GM18511 (cell line): ENCODE data around the gene KCNG2.

Experiments used
- ATAC-seq: cut with Tn5 transposase; IDR thresholded peaks from one replicate; pipeline ENCODE4 v1.9.1; 2021; ENCODE audit warnings: mild to moderate bottlenecking, moderate library complexity; ENCODE audit not compliant: unreplicated experiment

Gene KCNG2

GRCh38 chr18:79878741-79879378 lies 81.1 kb downstream of the KCNG2 start:
- no peak for ATAC-seq

DNA sequence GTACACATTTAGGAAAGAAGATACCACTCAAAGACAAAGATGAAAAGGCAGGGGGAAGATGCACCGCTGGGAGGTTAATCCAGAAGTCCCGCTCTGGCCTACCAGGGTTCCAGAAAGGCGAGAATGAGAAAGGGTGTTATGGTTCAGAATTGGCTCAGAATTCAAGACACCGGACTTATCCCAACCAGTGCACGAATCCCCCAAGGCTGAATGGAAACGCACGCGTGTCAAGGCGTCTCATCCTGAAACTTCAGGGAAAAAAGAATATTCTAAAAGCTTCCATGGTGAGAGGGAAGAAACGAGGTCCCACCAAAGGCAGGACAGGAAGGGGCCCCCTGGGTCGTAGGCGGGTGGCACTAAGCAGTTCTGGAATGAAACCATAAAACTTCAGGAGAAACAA lies 81.8 kb downstream of the KCNG2 start:
- ATAC-seq: no peak

DNA sequence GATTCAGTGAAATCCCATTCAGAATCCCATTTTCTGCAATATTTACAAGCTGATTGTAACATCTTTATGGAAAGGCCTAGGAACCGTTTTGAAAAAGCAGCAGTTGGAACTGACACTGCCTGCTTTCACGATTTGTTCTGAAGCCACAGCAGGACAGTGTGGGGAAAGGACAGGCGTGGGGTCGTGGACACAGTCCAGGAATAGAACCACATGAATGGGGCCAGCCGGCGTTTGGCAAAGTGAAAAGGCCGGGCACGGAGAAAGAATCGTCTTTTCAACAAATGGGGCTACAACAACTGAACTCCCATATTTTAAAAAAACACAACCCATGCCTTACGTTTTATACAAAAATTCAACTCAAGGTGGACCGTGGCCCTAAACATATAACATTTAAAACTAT lies 84.0 kb downstream of the KCNG2 start:
- ATAC-seq: no peak

DNA sequence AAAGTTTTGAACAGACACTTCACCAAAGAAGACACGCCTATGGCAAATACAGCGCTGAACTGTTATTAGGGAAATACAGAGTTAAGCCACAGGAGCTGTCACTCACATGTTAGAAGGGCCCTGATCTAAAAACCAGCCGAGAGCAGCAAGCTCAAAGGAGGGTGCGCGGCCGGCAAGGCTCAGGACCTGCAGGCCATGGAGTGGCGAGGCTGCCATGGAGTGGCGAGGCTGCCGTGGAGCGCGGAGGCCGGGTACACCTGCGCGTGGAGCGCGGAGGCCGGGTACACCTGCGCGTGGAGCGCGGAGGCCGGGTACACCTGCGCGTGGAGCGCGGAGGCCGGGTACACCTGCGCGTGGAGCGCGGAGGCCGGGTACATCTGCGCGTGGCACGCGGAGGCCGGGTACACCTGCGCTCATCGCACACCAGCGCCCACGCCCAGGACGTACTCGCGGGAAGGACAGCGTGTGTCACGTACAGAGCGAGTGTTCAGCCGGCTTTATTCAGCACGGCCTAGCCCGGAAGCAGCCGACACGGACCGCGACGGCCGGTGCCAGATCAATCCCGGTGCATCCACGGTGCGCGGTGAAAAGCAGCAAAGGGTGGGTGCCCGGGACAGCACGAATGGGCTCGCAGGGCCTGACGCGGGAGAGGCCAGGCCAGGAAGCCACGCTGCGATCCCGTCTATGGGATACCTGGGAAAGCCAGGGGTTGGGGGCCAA lies 84.9 kb downstream of the KCNG2 start:
- ATAC-seq: no peak

GRCh38 chr18:79883461-79884293 lies 85.9 kb downstream of the KCNG2 start:
- ATAC-seq: no peak

- no peak for ATAC-seq
Measured at GRCh38 chr18:79884294-79884962, 86.7 kb downstream of the KCNG2 start.

- no peak for ATAC-seq
Measured at GRCh38 chr18:79884963-79885728, 87.4 kb downstream of the KCNG2 start.

- ATAC-seq: no peak
Measured at GRCh38 chr18:79887181-79888000, 89.7 kb downstream of the KCNG2 start.

DNA sequence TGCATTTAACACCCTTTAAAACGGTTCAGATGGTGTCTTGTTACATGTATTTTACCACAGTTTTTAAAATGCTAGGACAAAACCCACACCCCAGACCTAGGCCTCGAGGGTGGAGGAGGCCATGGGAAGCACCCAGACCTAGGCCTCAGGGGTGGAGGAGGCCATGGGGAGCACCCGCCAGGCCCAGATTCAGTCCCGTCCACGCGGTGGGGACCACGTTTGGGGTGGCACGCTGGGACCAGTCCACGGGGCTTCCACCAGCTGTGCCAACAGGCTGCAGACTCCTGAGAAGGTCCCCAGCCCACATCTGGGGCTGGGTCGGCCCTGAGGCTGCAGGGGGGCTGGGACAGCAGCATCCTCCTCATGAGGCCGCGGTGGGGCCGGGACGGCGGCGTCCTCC lies 90.3 kb downstream of the KCNG2 start:
- no peak for ATAC-seq

DNA sequence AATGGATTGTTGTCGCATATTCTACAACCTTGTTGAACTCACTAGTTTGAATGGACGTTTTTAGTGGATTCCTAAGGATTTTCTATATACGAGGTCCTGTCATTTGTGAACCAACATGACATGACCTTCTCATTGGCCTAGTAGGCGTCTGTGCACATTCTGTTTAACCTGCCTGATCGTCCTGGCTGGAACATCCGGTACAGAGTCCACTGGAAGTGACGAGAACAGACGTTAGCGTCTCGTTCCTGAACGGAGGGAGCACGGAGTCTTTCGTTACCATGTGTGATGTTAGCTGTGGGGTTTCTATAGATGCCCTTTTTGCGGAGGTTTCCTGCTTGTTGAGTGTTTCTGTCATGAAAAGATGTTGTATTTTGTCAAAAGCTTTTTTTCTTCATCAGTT lies 91.8 kb downstream of the KCNG2 start:
- no peak for ATAC-seq

GRCh38 chr18:79890674-79891073 lies 92.9 kb downstream of the KCNG2 start:
- no peak for ATAC-seq

GRCh38 chr18:79896738-79897137 lies 99.0 kb downstream of the KCNG2 start:
- ATAC-seq: no peak

DNA sequence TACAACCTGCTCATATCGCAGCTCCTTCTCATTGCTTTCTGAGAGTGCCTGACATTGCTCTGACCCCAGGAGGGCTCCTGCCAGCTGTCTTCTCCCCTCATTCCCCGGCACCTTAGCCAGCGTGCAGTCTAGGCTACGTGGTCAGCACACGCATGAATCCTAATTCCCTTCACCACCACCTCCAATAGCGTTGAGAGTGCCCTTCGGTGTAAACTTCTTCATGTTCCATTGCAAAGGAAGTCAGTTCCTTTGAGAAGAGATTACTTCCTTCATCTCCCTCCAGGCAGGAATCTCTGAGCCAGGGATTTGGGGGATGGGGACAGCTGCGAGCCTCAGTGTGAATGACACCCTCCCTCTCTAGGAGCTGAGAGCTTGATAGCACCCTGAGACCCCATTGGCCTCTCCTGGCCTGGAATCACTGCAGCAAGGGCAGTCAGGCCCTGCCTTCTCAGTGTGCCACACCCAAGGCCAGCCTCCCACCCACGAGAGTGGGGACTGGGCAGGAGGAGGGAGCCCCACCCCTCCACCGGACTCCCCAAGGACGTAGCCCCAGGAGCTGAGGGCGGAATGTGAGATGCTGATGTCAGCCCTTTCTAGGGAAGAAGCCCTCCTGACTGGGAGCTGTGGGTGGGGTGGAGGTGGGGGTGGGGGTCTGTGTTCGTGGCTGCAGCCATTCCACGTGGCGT lies 100.3 kb downstream of the KCNG2 start:
- ATAC-seq: no peak

DNA sequence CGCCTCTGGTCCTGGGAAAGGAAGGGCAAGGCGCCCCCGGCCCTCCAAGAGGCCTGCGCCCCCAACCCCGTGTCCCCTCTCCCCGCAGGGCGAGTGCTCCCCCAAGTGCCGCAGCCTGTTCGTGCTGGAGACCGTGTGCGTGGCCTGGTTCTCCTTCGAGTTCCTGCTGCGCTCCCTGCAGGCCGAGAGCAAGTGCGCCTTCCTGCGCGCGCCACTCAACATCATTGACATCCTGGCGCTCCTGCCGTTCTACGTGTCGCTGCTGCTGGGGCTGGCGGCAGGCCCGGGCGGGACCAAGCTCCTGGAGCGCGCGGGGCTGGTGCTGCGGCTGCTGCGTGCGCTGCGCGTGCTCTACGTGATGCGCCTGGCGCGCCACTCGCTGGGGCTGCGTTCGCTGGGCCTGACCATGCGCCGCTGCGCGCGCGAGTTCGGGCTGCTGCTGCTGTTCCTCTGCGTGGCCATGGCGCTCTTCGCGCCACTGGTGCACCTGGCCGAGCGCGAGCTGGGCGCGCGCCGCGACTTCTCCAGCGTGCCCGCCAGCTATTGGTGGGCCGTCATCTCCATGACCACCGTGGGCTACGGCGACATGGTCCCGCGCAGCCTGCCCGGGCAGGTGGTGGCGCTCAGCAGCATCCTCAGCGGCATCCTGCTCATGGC lies 101.3 kb downstream of the KCNG2 start:
- no peak for ATAC-seq

DNA sequence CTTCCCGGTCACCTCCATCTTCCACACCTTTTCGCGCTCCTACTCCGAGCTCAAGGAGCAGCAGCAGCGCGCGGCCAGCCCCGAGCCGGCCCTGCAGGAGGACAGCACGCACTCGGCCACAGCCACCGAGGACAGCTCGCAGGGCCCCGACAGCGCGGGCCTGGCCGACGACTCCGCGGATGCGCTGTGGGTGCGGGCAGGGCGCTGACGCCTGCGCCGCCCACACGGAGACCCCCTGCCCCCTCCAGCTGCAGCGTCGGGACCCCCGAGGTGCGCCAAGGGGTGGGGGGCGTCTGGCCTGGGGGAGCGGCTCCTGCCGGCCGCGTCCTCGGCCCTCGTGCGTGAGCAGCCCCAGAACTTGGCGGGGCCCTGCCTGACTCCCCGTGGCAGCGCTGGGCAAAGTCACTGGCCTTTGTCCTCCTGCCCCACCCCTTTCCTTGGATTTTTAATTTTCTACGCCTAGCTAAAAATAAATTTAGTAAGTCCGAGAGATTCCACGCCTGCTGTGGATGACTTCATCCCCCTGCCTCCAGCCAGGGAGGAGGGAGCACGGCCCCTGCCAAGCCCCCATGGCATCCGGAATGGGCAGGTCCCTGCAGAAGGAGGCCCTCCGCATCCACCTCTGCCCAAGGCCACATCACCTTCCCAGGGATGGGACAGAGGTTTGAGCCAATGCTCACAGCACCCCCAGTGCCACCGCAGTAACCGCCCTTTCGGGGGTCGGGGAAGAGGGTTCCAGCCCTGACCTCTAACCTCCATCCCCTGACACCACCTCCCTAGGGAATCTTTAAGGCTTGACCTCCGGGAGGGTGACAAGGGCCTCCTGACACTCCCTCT lies 102.1 kb downstream of the KCNG2 start:
- no peak for ATAC-seq

- no peak for ATAC-seq
Measured at GRCh38 chr18:79900610-79901570, 103.2 kb downstream of the KCNG2 start.

DNA sequence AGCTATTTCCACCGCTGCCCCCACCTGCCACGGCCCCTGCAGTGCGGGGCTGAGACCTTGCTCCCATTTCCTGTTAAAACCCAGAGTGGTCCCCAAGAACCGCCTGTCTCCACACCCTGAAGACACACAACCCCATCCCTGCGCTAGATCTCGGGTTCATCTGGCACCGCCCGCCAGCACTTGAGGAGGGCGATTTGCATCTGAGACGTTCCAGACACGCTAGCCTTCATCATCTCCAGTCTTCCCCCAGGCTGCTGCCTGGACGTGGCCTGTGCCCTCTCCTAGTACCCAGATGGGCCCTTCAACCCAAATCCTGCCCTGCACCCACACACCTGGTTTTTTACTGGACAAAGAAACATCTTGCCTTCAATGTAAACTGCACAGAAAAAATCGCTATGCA lies 103.9 kb downstream of the KCNG2 start:
- ATAC-seq: no peak
